ENCODE data around the gene ACOX3. TPM values are rescaled to one million over a fixed set of nuclear protein-coding genes. Genes with fewer than 3 reads are reported as not detected.
A peak's percentile ranks its signal among the peaks of the same experiment; 100 is the strongest.

Gene ACOX3
- total and polyA plus RNA-seq, 9 of the 15 experiments (the other 6 are each of a cell fraction or from before 2014, with no cell fraction given), result 0.68 to 7.3 (median 3.7) TPM

DNA sequence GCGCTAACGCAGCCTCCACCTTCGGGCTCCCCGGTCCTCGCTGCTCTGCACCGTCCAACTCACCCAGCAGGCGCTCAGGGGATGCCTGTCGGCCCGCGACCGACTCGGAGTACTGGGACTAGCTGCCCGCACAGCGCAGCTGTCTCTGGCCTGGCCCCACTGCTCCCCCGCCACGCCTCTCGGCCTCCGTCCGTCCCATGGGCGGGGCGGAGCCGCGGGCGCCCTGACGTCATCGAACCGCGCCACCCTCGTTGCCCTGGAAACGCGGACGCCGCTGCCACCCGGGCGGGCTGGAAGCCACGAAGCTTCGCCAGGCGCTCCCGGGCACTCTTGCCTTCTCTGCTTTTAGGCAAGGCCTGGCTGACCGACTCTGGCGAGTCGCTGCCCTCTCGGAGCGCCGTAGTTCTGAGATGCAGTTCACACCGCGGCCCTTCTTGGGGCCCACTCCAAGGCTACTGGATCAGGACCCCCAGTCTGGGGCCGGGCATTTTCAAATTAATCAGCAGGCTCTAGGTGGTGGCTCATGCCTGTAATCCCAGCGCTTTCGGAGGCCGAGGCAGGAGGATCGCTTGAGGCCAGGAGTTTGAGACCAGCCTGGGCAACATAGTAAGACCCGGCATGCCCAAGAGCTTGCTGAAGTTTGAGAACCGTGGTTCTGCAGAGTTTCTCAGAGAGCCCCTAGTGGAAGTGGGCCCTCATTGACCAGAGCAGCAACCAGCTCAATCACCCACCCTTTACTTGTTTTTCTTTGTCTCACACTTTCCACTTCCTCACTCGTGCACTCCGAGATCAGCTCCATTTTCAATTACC lies 12.0 kb downstream of the ACOX3 start (continued):
- TF ChIP-seq CREM (IDR thresholded peaks at IDR 0.05; ENCODE audit: low read depth) (peak; percentile 99), L3MBTL2 (IDR thresholded peaks at IDR 0.05) (peak; percentile 45; the same call in 1 of the 2 replicates), ZNF408 (CRISPR knock-in tag; IDR thresholded peaks at IDR 0.05; ENCODE audit: low read depth) (no peak), ZNF431 (CRISPR knock-in tag; IDR thresholded peaks at IDR 0.05) (no peak), C11orf30 (IDR thresholded peaks at IDR 0.05; ENCODE audit: low read depth) (peak; percentile 75), SPI1 (IDR thresholded peaks at IDR 0.05; ENCODE audit: borderline replicate concordance, low read depth, low read length) (peak; percentile 68; the same call in 1 of the 2 replicates), RBFOX2 (IDR thresholded peaks at IDR 0.05; ENCODE audit: low read depth, low read length) (peak; percentile 74), ZBTB1 (CRISPR knock-in tag; IDR thresholded peaks at IDR 0.05; ENCODE audit: borderline replicate concordance, low read depth) (no peak), U2AF1 (optimal IDR thresholded peaks at IDR 0.05; ENCODE audit: low read depth, low read length) (peak; percentile 69), BACH1 (tag; IDR thresholded peaks at IDR 0.05) (no peak)
- TF ChIP-seq, protein P1, sequence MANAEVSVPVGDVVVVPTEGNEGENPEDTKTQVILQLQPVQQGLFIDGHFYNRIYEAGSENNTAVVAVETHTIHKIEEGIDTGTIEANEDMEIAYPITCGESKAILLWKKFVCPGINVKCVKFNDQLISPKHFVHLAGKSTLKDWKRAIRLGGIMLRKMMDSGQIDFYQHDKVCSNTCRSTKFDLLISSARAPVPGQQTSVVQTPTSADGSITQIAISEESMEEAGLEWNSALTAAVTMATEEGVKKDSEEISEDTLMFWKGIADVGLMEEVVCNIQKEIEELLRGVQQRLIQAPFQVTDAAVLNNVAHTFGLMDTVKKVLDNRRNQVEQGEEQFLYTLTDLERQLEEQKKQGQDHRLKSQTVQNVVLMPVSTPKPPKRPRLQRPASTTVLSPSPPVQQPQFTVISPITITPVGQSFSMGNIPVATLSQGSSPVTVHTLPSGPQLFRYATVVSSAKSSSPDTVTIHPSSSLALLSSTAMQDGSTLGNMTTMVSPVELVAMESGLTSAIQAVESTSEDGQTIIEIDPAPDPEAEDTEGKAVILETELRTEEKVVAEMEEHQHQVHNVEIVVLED (CRISPR knock-in tag; IDR thresholded peaks at IDR 0.05), result 0 out of 2 replicates have a peak, but pooled peaks have one; percentile 46
- TF ChIP-seq, protein P2, sequence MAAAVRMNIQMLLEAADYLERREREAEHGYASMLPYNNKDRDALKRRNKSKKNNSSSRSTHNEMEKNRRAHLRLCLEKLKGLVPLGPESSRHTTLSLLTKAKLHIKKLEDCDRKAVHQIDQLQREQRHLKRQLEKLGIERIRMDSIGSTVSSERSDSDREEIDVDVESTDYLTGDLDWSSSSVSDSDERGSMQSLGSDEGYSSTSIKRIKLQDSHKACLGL (CRISPR knock-in tag; IDR thresholded peaks at IDR 0.05; ENCODE audit: borderline replicate concordance, poor library complexity, severe bottlenecking), result peak; percentile 50
- TF ChIP-seq, protein P3, sequence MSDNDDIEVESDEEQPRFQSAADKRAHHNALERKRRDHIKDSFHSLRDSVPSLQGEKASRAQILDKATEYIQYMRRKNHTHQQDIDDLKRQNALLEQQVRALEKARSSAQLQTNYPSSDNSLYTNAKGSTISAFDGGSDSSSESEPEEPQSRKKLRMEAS (CRISPR knock-in tag; IDR thresholded peaks at IDR 0.05), result peak; percentile 83
- TF ChIP-seq, protein P4, sequence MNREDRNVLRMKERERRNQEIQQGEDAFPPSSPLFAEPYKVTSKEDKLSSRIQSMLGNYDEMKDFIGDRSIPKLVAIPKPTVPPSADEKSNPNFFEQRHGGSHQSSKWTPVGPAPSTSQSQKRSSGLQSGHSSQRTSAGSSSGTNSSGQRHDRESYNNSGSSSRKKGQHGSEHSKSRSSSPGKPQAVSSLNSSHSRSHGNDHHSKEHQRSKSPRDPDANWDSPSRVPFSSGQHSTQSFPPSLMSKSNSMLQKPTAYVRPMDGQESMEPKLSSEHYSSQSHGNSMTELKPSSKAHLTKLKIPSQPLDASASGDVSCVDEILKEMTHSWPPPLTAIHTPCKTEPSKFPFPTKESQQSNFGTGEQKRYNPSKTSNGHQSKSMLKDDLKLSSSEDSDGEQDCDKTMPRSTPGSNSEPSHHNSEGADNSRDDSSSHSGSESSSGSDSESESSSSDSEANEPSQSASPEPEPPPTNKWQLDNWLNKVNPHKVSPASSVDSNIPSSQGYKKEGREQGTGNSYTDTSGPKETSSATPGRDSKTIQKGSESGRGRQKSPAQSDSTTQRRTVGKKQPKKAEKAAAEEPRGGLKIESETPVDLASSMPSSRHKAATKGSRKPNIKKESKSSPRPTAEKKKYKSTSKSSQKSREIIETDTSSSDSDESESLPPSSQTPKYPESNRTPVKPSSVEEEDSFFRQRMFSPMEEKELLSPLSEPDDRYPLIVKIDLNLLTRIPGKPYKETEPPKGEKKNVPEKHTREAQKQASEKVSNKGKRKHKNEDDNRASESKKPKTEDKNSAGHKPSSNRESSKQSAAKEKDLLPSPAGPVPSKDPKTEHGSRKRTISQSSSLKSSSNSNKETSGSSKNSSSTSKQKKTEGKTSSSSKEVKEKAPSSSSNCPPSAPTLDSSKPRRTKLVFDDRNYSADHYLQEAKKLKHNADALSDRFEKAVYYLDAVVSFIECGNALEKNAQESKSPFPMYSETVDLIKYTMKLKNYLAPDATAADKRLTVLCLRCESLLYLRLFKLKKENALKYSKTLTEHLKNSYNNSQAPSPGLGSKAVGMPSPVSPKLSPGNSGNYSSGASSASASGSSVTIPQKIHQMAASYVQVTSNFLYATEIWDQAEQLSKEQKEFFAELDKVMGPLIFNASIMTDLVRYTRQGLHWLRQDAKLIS (CRISPR knock-in tag; IDR thresholded peaks at IDR 0.05), result 0 out of 2 replicates have a peak, but pooled peaks have one; percentile 55

All from K562 (cell line).